Sigmoid colon (tissue), 3 donors: ENCODE results near the gene TTC3.

Experiments
- CTCF ChIP-seq, 4 experiments: fragments of 450-650 bp in 3 of 4; fragments of 200-600 bp in 1 of 4; IDR thresholded peaks; one replicate each; pipeline ENCODE4 v1.5.1; 2016 to 2019; ENCODE audit warnings: antibody characterized with exemption in 4 of 4, mild to moderate bottlenecking in 3 of 4, moderate library complexity in 2 of 4
- POLR2A ChIP-seq, 2 donors: fragments of 450-650 bp; IDR thresholded peaks; one replicate each; pipeline ENCODE4 v1.6.1; 2016; ENCODE audit warnings: antibody characterized with exemption in 2 of 2, mild to moderate bottlenecking in 2 of 2, moderate library complexity in 2 of 2

- TF ChIP-seq CTCF (IDR thresholded peaks at IDR 0.05) (no peak), POLR2A (IDR thresholded peaks at IDR 0.05) (no peak)
Observed at GRCh38 chr21:37146320-37147235, 73.5 kb downstream of the TTC3 start.
